Measurements from ENCODE around the gene SLAIN1.

SLAIN1 gene

GRCh38 chr13:77701305-77701704 is 3.8 kb downstream of the SLAIN1 start:
- no peak for TF ChIP-seq CTCF (IDR thresholded peaks at IDR 0.05)

- TF ChIP-seq CTCF (IDR thresholded peaks at IDR 0.05): no peak
Measured at GRCh38 chr13:77702366-77702765, 4.9 kb downstream of the SLAIN1 start.

- no peak for TF ChIP-seq CTCF (IDR thresholded peaks at IDR 0.05)
Measured at GRCh38 chr13:77703408-77703807, 5.9 kb downstream of the SLAIN1 start.

DNA sequence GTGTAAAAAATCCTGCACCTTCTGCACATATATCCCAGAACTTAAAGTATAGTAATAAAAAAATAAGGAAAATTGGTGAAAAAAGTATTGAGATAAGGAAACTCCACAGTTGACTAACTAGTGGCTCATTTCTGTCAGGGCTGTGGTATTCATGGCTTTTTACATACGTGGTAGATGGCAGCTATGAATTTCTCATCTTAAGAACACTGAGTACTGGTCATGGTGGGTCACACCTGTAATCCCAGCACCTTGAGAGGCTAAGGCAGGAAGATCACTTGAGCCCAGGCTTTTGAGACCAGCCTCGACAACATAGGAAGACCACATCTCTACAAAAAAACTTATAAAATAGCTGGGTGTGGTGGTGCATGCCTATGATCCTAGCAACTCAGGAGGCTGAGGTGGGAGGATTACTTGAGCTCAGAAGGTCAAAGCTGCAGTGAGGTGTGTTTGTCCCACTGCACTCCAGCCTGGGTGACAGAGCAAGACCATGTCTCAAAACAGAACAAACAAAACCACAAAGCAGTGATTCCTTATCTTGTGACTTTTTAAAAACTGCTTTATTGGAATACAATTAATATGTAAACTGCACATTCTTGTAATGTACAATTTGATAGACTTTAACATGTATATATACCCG is 16.8 kb downstream of the SLAIN1 start:
- no peak for TF ChIP-seq CTCF (IDR thresholded peaks at IDR 0.05)

- TF ChIP-seq CTCF (IDR thresholded peaks at IDR 0.05): no peak
Measured at GRCh38 chr13:77715233-77715891, 17.9 kb downstream of the SLAIN1 start.

DNA sequence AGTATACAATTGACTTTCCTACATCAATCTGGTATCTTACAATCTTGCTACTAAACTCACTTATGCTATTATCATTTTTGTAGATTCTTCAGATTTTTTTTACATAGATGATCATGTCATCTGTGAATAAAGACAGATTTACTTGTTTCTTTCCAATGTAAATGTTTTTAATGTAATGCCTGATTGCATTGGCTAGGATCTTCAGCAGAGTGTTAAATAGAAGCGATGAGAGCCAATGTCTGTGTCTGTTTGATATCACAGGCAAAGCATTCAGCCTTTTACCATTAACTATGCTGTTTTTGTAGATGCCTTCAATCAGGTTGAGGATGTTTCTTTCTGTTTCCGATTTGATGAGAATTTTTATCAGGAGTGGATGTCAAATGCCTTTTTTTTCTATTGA is 19.2 kb downstream of the SLAIN1 start:
- TF ChIP-seq CTCF (IDR thresholded peaks at IDR 0.05): no peak

DNA sequence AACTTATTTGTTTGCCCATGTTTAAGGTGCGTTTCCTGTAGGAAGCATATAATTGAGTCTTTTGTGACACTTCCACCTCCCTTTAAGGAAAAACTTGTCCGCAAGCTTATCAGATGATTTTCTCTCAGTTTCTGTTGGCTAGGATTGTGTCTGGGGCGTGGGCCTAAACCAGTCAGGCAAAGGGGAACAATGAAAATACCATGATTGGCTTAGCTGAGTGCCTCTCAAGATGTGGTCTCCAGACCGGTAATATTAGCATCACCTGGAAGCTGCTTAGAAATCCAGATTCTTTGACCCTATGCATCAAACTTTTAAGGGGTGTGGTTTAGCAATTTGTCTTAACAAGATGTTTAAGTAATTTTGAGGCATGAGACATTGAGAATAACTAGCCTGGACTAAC is 20.0 kb downstream of the SLAIN1 start:
- TF ChIP-seq CTCF (IDR thresholded peaks at IDR 0.05): no peak
